DLD1 (cell line): Measurements from ENCODE around the gene SND1.

Experiments used
- in situ Hi-C: cut with HindIII; loops from 2 replicates; pipeline ENCODE4 v1.10.0; 2017; ENCODE audit warnings: low sequenced_read_pairs

Gene SND1

DNA sequence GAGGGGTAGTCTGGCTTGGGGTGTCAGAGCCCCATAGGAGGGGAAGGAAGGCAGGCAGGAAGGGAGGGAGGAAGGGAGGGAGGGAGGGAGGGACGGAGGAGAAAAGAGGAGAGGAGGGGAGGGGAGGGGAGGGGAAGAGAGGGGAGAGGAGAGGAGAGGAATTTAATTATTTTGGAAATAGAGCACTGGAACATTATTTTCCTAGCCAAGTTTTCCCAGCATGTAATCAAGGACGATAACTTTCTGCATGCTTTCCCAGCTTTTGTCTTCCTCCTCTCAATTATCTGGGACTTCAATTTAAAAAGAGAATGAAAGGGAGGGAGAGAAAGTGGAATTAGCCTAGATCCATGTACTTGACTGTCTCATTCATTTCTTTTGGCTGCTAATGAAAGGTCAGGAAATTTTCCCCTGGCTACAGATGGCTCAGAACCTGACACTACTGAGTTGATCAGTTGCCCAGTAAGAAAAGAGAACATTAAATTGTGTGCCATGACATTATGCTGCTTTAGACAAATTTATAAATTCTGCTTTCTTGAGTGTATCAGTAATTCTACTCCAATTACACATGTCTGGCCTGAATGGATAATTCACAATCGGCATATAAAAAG lies 230.4 kb downstream of the SND1 start:
- in situ Hi-C loops: no loop called here

DNA sequence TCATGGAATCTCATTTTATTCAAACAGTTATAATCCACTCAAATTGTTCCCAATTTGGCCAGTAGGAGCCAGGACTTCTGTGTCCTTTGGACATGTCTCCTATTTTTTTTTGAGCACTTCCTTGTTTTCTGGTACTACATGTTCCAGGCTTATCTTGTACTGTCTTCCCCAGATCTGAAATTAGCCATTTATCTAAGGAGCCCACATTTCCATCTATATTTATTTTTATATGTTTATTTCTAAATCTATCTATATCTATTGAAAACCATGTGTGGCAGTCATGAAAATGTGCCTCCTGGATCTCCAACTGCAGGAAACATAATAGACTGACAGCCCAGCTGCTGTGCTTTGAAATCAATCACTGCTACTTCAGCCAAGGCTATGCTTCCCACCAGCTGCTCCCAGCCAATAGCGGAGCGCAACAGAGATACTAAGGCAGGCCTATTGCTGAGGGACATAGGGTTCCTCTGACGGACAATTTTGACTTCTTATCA lies 232.1 kb downstream of the SND1 start:
- in situ Hi-C loops: no loop called here

DNA sequence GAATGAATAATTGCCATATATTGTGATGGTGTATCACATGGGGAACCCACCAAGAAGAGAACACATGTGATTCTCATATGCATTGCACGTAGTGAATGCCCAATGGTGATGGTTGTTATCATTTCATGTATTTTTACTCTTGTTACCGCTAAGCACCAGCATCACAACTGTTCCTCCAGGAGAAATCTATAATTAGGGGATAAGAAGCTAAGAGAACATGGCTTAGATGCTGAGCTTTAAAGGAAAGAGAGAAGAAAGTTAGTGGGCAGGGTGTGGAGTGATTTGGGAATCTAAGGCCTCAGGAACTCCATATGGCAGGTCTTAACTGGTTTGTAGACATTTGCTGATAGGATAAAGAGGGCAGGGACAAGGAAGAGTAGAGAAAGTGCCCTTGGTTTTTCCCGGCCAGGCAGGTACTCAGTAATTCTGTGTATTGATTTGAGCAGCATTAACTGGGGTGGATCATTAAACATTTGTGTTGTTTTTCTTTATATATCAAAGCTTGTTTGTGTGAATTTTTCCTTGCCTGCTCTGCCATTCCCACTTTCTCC lies 233.3 kb downstream of the SND1 start:
- in situ Hi-C loops: no loop called here

DNA sequence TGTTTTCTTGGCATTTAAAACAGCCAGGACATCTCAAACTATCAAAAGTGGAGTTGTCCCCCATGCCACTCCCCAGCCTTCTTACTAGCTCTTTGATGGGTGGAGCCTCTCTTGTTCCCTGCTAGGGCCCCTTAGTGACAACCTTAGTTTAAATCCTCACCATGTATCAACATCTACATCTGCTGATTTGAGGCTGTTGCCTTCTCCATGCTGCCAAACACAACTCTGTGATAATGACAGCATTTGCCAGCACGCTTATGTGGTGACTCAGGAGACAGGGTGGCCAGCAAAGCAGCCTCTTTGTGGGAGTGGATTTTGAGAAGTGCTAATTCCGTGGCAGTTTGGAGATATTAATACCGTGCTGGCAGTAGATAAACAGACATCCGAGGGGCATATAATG lies 233.8 kb downstream of the SND1 start:
- in situ Hi-C loops: no loop called here

DNA sequence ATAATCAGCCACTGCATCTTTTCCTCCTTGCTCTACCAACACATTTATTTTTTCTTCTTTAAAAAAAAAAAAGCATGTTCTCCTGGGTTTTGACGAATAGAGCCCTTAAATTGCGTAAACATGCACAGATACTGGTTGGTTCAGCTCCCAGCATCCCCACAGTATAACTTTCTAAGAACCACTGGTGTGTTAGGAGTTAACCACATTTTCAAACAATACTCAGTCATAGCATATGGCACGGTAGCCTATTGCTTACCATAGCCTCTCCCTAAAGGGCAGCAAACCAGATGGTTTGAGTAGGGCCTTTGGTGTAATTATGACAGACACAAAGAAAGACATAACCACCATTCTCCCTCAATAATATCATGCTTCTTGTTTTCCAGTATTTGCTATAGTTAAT lies 234.3 kb downstream of the SND1 start:
- in situ Hi-C loops: no loop called here

DNA sequence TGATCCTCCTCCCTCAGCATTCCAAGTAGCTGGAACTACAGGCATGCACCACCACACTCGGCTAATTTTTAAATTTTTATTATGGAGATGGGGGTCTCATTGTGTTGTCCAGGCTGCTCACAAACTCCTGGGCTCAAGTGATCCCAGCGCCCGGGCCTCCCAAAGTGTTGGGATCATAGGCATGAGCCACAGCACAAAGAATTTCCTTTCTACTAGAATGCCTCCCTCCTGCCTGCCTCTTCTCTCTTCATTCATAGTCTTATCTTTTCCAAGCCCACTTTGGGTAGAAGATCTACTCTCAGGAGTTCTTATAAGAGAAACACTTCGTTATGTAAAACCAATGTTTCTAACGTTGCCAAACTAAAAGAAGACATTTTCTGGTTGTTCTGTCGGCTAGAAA lies 235.1 kb downstream of the SND1 start:
- in situ Hi-C loops: no loop called here

DNA sequence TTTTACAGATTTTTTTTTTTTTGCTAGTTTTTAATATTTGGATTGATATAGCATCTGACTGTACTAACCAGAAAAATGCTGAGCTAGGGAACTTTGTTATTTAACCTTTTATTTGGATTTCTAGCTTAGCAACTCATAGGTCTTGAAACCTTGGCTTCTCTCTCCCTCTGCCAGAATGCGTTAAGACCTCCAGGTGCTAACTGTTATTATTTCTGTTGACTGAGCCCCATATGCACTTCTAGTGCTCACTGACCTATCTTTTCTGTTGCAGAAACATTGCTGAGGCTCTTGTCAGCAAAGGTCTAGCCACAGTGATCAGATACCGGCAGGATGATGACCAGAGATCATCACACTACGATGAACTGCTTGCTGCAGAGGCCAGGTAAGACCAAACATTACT lies 235.6 kb downstream of the SND1 start:
- in situ Hi-C loops: no loop called here

DNA sequence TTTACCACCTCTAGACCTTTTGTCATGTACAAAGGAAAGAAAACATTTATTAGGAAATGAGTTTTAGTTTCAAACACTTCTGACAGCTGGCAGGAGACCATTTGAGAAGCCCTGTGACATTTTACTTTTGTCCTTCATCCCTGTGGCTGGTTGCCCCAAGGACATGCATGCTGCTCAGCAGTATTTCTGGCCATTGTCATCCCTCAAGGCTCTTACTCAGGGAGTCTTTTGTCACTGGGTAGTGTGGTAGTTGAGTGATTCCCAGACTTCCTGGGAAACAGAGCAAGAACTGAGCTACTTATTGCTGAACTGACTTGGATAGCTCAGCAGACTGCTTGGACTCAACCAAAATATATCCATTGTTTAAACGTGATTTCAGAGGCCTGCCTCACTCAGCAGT lies 236.4 kb downstream of the SND1 start:
- in situ Hi-C loops: no loop called here

DNA sequence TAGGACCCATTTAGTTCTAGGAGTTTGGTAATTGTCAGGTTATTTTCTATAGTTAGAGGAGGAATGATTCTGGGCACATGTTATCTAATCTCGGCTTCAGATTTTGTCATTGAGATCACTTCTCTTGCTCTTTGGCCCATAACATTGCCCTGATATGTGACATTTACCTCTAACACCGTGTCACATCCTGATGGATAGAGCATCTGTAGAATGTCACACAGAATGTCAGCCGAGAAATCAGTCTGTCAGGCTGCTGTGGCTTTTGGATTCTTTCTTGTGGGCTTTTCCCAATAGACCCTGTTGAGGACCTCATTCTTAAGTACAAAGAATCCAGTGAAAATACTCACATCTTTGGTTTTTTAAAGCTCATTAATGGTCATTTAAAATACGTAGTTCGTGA lies 236.8 kb downstream of the SND1 start:
- in situ Hi-C loops: no loop called here

DNA sequence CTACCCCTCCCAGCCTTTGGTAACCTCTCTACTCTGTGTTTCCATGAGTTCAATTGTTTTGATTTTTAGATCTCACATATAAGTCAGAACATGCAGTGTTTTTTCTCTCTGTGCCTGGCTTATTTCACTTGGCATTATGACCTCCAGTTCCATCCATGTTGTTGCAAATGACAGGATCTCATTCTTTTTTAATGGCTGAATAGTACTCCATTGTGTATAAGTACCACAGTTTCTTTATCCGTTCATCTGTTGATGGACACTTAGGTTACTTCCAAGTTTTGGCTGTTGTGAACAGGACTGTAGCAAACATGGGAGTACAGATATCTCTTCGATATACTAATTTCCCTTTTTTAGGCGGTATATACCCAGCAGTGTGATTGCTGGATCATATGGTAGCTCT lies 237.7 kb downstream of the SND1 start:
- in situ Hi-C loops: no loop called here

DNA sequence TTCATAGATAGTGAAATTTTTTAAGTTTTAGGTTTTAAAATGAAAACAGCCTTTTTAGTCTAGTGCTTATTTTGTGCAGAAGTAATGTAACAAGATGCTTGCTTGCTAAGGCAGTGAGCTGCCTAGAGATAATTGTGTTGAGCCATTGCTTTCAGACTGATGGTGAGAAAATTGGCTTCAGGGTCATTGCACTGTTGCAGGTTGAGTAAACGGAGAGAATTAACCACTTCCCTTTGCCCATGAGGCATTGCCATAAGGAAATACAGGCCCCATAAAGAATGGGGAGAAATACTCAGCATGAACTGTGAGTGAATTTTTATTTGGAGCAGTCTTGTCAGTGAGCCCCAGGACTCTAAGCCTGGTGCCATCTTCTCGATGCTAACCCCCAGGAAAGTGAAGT lies 238.7 kb downstream of the SND1 start:
- in situ Hi-C loops: no loop called here

DNA sequence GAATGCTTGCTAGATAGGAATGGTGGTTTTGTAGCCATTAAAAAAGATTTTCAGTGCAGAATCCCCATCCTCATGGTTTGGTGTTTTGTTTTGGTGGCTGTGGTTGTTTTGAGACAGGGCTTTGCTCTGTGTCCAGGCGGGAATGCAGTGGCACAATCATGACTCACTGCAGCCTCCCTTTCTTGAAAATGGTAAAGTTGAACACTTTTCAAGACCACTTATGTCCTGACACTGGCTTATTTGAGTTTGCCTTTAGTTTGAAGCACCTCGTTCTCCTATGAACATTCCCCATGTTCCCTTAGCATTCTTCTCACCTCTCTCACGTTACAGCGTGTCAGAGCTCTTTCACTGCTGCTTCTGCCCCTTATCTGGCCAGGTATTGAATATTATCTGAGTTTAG lies 239.2 kb downstream of the SND1 start:
- in situ Hi-C loops: no loop called here

DNA sequence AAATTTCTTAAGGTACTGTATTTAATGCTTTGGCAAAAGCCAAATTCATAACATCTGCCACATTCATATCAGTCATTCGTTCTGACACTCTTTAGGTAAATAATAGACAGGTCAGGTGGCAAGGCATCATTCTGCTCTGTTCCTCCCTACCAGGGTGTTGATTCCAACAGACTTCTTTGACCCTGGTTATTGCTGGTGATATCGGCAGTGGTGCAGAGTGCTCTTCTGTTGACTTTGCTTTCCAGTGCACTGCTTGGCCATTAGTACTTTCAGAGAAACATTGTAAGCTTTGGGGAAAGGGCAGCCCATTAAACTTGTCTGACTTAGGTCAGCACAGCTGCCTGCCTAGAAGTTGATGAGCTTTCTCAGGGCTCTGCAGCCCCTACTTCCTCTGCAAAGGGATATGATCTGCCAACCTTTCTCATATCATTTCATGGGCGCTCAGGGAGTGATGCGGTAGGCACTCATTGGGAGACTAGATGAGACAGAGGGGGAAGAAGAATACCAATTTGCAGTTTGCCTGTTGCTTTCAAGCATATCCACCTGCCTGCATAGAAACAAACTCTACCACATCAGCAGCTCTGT lies 240.0 kb downstream of the SND1 start:
- in situ Hi-C loops: no loop called here

DNA sequence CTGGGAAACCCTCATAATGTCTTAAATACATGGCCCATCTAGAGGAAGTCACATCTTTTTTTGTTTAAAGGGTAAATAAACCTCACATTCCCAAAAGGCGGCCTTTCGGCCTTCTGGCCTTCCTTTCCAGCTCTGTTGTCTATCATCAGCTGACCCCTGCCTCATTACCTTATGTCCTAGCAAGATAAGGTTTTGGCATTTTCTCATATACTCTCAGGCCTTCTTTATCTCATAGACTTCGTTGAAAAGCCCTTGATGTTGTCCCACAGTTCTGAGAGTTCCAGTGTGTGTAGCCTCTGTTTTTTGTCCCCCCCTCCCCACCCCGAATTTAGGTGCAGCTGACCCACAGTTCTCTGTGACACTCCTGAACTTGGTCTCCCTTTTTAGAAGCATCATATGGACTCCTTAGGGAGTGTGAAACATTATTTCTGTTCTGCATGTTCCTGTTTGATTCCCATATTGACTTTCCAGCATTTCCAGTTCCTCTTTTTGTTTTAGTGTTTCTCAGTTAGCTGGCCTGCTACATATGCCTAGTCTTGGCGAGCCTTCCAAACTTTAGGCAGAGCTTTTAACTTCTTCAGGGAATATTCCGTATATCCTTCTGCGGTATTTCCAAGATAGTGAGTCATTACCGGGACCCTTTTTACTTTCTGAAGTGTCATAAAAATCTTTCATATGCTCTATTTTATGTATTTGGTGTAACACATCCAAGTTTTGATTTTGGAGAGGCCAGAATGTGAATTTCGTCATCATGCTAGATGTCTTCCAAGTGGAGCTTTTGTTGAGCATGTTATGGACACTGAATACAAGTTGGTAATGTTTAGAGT lies 240.7 kb downstream of the SND1 start:
- in situ Hi-C loops: no loop called here

DNA sequence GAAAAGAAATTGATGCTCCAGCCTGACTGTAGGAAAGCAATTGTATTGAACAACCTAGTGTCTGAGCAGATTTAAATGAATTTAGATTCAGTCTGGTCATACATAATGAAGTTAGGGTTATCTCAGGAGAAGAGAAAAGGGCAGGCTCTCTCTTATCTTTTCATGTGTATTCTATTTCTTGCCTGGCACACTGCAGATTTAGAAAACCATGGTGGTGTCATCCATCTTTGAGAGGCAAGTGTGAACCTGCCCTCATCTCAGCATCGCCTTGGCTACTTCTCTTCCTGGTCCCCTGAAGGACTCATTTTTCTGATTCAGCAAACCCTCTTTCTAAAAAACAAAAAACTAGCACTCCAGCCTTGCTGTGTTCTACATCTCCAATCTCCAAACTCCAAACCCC lies 241.6 kb downstream of the SND1 start:
- in situ Hi-C loops: no loop called here

DNA sequence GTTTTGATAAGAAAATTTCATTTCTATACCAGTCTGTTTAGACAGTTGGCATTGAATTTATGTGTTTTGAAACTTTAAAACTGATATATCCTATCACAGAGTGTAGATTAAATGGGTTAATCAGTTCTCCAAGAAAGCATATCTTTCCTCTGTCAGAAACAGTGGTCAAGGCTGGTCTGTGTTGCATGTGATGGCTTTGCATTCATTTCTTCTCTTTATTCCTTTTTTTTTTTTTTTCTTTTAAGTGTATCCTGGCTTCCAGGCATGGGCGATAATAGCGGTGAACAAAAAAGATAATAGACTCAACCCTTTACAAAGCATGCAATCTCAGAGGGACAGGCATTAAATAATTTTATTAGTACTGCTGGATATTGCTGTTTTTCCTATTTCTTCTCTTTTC lies 242.6 kb downstream of the SND1 start:
- in situ Hi-C loops: no loop called here

DNA sequence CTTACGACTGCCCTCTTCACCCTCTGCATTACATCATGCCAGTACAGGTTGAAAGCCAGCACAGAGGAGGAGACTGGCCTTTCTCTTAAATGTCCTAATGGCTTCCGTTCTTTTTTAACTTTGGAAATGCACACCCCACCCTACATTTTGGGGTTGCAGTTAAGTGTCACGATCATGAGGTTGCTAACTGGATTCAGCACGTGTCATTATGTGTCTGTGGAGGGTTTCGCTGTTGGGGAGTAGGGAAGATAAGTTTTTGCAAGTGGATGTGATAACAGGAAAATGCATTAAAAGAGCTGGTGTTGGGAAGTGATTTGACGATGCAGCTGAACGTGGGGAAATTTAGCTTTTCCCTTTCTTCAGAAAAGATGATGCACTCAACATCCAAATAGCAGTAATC lies 243.4 kb downstream of the SND1 start:
- in situ Hi-C loops: no loop called here

DNA sequence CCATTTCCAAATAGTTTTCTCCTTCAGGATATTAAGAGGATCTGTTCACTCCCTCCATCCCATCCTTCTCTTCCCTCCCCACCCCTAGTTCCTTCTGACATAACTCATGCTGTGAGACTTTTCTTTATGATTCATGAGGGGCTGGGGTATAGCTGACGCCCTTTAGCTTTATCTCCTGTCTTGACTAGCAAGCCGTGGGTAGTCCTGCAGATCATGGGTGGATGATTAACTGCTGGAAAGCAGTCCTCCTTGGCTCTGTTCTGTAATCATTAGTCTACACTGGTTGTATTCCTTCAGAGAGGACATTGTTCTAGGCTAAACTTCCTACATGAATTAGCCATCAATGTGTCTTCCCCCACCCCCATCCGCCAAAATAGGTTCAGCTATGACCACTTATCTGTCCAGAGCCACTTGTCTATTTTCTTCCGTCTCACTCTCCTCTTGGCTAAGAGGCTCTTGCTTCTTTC lies 243.9 kb downstream of the SND1 start:
- in situ Hi-C loops: no loop called here

DNA sequence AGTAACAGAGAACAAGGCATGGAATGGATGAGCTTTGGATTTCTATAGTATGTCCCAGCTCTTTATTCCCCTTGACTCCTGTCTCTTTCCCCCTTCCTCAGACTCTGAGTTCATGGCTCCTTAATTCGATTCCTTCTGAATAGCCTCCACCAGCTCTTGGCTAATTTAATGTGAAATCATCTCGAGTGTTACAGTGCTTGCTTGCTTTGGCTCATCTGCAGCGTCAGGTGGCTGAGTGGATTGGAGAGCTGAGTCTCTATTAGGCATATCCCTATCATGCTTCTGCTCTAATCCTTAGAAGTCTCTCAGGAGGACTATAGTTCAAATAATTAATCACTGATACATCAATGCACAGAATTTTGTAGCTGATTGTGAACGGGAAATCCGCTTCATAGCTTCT lies 244.7 kb downstream of the SND1 start:
- in situ Hi-C loops: no loop called here

DNA sequence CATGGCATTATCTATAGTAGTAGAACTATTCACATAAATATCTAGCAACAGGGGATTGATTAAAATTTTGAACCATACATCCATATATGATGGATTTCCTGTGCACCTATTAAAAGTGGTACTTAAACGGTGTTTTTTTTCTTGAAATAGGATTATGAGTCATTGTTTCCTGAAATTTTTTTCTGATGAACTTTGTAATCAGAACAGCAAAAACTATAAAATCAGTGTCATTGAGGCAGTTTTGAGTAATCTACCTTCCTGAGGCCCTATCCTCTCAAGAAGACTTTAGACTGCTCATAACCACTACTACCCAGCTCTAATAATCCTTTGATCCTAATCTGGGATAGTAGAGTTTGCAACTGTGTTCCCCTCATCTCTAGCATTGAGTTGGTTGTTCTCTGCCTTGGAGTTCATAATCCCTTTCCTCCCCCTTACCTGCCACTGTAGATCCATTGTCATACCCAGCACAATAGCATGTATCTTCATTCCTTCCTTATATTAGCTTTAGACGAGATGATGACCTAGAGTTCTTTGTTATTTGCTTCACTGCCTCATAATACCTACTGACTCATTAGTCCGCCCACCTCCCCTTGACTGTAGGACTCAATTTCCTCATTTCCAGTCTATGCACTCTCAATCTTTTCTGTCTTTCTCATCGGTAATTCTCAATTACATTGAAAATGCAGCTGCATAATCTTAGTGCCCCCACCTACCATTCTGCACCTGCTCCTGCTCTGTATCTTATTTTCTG lies 245.9 kb downstream of the SND1 start:
- in situ Hi-C loops: no loop called here

DNA sequence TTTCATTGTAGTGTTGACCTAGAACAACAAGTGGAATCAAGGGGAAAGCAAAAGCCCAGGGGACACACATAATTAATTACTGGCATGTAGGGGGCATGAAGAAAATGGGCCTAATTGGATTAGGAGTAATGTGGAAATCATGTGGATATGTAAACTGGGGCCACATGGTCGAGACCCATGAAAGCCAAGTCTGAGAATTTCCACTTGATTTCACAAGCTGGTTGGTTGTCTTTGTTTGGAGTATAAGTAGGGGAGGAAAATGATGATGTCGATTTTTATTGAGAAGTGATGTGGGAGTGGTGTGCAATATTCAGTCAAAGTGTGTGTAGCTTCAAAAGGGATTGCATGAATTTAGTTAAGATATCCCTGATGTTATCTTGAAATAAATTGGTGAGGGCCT lies 247.4 kb downstream of the SND1 start:
- in situ Hi-C loops: no loop called here
